Prostate gland (tissue), 2 donors: ENCODE data around the gene NGEF.

Experiments used
- POLR2A ChIP-seq: fragments of 450-650 bp; IDR thresholded peaks from one replicate; pipeline ENCODE4 v1.6.1; 2016; ENCODE audit warnings: antibody characterized with exemption, mild to moderate bottlenecking
- POLR2AphosphoS5 ChIP-seq: sonication (generic); formaldehyde crosslinking; IDR thresholded peaks from one replicate; pipeline ENCODE4 v1.6.1; 2017; ENCODE audit warnings: antibody characterized with exemption
- TF ChIP-seq, protein P1 (sequence below), 4 experiments: fragments of 200-600 bp in 2 of 4; fragments of 450-650 bp in 2 of 4; sonication (generic) in 2 of 4; IDR thresholded peaks; 1 replicate in 3 of 4; 2 replicates in 1 of 4; pipeline ENCODE4 v1.5.1; 2016 to 2019; ENCODE audit warnings: antibody characterized with exemption in 4 of 4, mild to moderate bottlenecking in 2 of 4, moderate library complexity in 2 of 4

DNA sequence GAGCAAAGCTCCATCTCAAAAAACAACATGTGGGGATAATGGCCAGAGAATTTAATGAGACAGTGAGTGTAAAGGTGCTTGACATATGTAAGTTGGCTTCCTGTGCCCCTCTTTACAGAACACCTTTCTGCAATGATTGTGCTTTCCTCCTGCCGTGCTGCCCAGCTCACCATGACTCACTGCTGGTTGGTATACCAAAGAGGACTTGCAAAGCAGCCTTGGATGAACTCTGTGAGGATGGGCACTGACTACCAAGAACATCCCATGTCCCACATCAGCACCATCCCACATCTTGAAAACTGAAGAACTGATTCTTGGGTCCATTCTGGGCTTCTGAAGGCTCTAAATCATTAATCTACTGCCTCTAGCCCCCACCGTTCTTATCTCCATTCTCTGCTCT, 52.2 kb downstream of the NGEF start:
- TF ChIP-seq, protein P1, sequence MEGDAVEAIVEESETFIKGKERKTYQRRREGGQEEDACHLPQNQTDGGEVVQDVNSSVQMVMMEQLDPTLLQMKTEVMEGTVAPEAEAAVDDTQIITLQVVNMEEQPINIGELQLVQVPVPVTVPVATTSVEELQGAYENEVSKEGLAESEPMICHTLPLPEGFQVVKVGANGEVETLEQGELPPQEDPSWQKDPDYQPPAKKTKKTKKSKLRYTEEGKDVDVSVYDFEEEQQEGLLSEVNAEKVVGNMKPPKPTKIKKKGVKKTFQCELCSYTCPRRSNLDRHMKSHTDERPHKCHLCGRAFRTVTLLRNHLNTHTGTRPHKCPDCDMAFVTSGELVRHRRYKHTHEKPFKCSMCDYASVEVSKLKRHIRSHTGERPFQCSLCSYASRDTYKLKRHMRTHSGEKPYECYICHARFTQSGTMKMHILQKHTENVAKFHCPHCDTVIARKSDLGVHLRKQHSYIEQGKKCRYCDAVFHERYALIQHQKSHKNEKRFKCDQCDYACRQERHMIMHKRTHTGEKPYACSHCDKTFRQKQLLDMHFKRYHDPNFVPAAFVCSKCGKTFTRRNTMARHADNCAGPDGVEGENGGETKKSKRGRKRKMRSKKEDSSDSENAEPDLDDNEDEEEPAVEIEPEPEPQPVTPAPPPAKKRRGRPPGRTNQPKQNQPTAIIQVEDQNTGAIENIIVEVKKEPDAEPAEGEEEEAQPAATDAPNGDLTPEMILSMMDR (IDR thresholded peaks at IDR 0.05), result no peak
- no peak for TF ChIP-seq POLR2A
- no peak for TF ChIP-seq POLR2AphosphoS5
